ENCODE data around the gene HM13.
"Not testable (repeated sequence)": the region's sequence is repeated elsewhere in the genome, so short reads cannot be mapped to it uniquely, and the experiment has no call there.

The HM13 gene

GRCh38 chr20:31612271-31612640, 98.0 kb downstream of the HM13 start:
- not testable (repeated sequence) for DNase-seq

- no peak for DNase-seq
Measured at GRCh38 chr20:31615416-31615815, 101.2 kb downstream of the HM13 start.

- no peak for DNase-seq
Measured at GRCh38 chr20:31617432-31618104, 103.3 kb downstream of the HM13 start.

Data from EL (cell line).